Measurements from ENCODE around the gene CRYBG3.

DNA sequence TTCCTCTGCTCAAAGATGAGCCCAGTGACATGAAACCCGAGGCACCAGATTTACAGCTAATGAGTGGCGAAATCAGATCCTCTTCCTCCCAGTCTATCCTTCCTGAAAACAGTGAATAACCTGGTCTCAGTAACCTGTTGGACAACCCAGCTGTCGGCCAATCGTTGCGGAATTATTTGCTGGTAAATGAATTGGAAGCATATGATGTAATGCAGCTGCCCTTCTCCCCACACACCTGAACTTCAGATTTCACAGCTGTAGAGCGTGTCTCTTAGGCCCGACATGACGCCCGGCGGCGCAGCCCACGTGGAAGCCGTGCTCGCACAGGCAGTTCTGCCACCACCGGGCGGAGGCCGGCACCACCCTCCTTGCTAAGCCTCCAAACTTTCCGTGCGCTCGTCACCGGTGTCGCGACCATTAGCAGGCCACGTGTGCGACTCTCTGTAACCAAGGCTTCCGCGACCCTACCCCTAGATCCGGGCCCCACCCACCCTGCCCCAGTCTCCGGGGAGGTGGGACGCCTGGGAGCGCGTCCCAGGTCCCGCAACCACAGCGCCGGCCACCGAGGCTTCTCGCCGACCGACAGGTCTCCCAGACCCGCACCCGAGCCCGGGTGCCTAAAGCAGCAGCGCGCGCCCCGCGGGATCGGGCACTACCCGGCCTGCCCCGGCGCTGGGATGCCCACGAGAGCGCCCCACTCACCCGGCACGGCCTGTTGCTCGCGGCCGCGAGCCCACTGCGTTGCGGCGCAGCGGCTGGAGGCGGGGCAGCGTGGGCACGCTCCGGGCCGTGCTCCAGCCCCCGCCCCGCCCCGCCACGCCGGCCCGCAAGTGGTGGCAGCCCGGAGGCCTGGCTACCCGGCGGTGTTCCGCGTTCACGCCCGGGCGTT is 150.1 kb downstream of the CRYBG3 start, which contains the start of gene RIOX2:
- TF ChIP-seq, protein P1, sequence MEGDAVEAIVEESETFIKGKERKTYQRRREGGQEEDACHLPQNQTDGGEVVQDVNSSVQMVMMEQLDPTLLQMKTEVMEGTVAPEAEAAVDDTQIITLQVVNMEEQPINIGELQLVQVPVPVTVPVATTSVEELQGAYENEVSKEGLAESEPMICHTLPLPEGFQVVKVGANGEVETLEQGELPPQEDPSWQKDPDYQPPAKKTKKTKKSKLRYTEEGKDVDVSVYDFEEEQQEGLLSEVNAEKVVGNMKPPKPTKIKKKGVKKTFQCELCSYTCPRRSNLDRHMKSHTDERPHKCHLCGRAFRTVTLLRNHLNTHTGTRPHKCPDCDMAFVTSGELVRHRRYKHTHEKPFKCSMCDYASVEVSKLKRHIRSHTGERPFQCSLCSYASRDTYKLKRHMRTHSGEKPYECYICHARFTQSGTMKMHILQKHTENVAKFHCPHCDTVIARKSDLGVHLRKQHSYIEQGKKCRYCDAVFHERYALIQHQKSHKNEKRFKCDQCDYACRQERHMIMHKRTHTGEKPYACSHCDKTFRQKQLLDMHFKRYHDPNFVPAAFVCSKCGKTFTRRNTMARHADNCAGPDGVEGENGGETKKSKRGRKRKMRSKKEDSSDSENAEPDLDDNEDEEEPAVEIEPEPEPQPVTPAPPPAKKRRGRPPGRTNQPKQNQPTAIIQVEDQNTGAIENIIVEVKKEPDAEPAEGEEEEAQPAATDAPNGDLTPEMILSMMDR (IDR thresholded peaks at IDR 0.05): no peak
- TF ChIP-seq POLR2A (IDR thresholded peaks at IDR 0.05): no peak
